ENCODE measurements around the gene UBASH3B.
"Not testable (repeated sequence)": the region's sequence is repeated elsewhere in the genome, so short reads cannot be mapped to it uniquely, and the experiment has no call there.

The UBASH3B gene

GRCh38 chr11:122709039-122709760 is 53.7 kb downstream of the UBASH3B start:
- DNase-seq (ENCODE audit: low spot score): no peak

GRCh38 chr11:122711362-122711761 is 55.8 kb downstream of the UBASH3B start:
- DNase-seq (ENCODE audit: low spot score): no peak

DNA sequence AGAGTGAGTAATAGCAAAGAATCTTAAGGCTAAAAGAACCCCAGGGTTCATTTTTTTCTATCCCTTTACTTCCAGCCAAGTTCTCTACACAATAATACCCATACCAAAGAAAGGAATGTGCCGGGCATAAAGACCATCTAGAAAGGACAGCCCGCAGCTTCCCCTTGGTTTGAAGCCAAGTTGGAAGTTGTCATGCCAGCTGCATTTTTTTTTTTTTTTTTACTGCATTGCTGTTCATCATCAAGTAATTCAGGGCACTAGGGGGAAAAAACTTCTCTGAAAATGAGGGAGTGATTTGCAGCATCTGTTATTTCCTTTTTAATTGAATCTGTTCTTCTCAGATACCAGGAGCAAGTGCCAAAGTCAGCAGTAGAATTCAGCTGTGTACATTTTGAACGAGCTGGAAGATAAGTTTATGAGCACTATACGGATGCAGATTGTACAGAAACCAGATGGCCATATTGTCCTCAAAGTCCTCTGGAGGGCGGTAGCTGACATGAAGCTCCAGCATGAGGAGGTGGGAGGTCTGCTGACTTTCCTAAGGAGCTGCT is 56.4 kb downstream of the UBASH3B start:
- no peak for DNase-seq (ENCODE audit: low spot score)

DNA sequence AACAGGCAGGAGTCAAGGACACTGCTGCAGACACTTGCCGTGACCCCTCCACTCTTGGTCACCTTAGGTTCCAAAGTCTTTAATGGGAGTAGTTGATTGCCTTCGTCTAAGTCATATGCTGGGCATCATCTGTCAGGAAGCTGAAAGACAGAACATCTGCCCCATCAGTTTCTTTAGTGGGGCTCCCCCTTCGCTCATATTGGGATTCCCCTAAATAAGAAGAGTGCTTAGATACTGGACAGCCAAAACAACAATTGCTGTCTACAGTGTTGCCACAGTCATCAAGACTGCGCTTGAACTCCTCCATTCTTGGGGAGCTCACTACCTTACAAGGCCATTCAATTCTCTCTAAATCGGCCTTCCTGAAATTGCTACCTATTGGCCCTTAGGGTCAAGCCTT is 58.5 kb downstream of the UBASH3B start:
- no peak for DNase-seq (ENCODE audit: low spot score)

DNA sequence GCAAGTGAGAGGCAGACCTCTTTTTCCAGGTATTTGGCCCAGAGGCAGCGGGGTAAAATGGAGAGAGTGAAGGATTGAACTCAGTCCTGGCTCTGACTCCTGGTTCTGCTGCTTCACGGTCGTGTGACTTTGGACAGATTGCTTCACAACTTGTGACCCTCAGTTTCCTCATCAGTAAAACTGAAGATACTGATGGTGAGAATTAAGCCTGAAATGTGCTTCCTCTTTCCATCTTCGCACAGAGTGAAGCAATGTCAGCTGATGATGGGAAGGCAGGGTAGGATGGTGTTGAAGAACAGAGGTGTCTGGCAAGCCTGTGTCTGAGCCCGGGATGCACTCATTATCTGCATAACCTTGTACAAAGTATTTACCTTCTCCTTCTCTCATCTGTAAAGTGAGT is 59.0 kb downstream of the UBASH3B start:
- no peak for DNase-seq (ENCODE audit: low spot score)

- DNase-seq (ENCODE audit: low spot score): no peak
Measured at GRCh38 chr11:122715548-122716440, 60.3 kb downstream of the UBASH3B start.

DNA sequence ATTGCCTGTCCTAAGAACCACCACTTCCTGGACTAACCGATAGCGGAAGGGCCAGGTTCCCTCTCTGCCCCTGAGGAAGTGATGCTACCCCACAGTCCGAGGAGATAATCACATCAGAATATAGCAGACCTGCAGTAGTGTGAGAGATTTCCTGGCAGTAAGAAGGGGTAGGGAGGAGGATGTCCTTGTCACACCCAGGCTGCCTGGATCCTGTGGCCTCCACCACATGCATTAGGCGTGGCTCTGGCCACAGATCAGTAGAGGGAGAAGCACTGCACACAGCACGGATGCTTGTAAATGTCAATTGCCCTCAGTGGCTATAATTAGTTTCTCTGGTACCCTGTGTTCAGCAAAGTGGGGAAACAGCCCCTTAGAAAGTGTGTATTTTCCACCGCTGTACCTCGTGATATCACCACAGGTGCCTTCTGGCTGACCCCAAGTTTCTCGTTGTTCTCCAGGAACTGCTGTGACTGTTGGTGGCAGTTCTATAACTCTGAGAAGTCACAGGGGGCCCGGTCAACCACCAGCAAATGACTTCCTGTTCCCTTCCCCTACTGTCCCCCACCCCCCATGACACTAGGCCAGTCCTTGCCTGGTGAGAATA is 61.8 kb downstream of the UBASH3B start:
- no peak for DNase-seq (ENCODE audit: low spot score)

GRCh38 chr11:122720107-122720881 is 64.8 kb downstream of the UBASH3B start:
- no peak for DNase-seq (ENCODE audit: low spot score)

- DNase-seq (ENCODE audit: low spot score): no peak
Measured at GRCh38 chr11:122721201-122721963, 65.9 kb downstream of the UBASH3B start.

DNA sequence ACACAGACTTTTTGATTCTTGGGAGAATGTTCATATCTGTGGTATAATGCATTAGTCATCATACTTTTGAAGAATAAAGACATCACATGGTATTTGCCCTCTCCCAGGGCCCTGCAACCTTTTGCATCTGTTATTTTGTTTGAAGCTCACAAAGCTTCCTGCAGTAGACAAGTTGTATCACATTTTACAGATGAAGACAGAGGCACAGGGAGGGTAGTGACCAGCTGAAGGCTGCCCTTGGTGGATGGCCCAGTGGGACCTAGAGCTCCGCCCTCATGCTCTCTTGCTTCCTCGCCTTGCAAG is 66.4 kb downstream of the UBASH3B start:
- no peak for DNase-seq (ENCODE audit: low spot score)

GRCh38 chr11:122723106-122723505 is 67.6 kb downstream of the UBASH3B start:
- no peak for DNase-seq (ENCODE audit: low spot score)

- no peak for DNase-seq (ENCODE audit: low spot score)
Measured at GRCh38 chr11:122723576-122723975, 68.1 kb downstream of the UBASH3B start.

DNA sequence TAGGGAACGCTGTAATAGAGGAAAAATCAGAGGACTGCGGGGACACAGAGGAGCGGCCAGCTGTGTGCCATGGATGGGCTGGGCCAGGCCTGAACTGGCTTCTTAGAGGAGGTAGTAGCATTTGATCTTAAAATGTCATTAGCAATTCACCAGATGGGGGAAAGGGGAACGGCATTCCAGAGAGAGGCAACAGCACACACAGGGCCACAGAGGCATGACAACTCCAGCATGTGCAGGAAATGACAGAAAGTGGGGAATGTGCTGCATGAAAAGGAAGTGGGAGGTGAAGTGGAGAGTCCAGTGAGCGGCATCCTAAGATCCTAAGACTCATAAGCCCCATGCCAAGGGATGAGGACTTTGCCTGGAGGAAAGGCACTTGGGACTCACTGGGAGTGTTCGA is 69.0 kb downstream of the UBASH3B start:
- no peak for DNase-seq (ENCODE audit: low spot score)

GRCh38 chr11:122726028-122726427 is 70.5 kb downstream of the UBASH3B start:
- no peak for DNase-seq (ENCODE audit: low spot score)

- DNase-seq (ENCODE audit: low spot score): no peak
Measured at GRCh38 chr11:122727101-122727929, 71.8 kb downstream of the UBASH3B start.

- DNase-seq (ENCODE audit: low spot score): no peak
Measured at GRCh38 chr11:122728561-122728960, 73.0 kb downstream of the UBASH3B start.

DNA sequence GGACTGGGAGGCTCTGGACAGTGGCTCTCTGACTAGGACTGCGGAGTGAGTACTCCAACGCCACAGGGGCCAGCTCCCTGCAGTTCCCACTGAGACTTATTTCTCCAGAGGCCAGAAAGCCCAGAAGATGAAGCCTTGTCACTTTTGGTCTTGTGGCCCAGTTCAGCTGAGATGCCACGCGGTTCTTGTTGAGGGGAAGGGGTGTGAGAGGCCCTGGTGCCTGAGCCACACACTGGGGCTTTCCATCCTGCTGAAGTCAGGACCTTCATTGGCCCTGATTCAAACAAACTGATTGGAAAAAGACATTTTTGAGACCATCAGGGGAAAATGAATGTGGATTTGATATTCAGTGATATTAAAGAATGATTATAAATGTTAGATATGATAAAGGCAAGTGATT is 73.6 kb downstream of the UBASH3B start:
- DNase-seq (ENCODE audit: low spot score): no peak

DNA sequence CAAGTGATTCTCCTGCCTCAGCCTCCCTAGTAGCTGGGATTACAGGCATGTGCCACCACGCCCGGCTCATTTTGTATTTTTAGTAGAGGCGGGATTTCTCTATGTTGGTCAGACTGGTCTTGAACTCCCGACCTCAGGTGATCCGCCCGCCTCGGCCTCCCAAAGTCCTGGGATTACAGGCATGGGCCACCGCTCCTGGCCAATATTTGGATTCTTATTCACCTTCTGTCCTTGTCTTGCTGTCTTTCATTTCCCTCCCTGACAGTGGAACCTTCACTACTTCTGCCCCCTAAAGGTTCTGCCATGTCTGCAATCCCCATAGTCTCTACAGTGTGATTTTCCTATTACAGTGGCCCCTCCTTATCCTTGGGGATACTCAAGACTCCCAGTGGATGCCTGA is 75.2 kb downstream of the UBASH3B start:
- DNase-seq (ENCODE audit: low spot score): not testable (repeated sequence)

DNA sequence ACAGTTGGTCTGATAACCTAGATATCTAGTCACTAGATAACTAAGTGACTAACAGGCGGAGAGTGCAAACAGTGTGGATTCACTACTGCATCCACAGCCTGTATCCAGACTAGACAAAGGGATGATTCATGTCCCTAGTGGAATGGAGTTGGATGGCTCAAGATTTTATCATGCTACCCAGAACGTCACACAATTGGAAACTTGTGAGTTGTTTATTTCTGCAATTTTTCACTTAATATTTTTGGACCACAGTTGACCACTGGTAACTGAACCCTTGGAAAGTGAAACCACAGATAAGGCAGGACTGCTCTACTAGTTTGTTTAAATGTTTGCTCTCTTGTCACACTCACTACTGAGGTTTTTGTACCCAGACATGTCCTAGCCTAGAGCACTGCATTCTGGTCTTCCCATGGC is 76.0 kb downstream of the UBASH3B start:
- no peak for DNase-seq (ENCODE audit: low spot score)
